Keratinocyte (primary cell): Measurements from ENCODE around the gene CNOT6. TPM values are rescaled to one million over a fixed set of nuclear protein-coding genes. Genes with fewer than 3 reads are reported as not detected.
"Not testable (repeated sequence)": the region's sequence is repeated elsewhere in the genome, so short reads cannot be mapped to it uniquely, and the experiment has no call there.

Experiments used
- DNase-seq: peaks from one replicate; pipeline ENCODE4 v3.0.0-alpha.2; 2011; ENCODE audit warnings: low read depth, missing footprints, low spot score
- FAIRE-seq: peaks from 2 replicates; lab custom pipeline; 2011; peaks lifted over from hg19 to GRCh38; lab: Jason Lieb, UNC
- H2AFZ ChIP-seq: 2 replicates; pipeline ENCODE4 v1.6.0; 2012; ENCODE audit warnings: low read length, control low read depth, inconsistent platforms; ENCODE audit not compliant: control insufficient read depth
- H3K27ac ChIP-seq: 2 replicates; pipeline ENCODE4 v1.5.1; 2011; ENCODE audit warnings: low read length; ENCODE audit not compliant: control insufficient read depth, insufficient read depth
- H3K27me3 ChIP-seq: 3 replicates; pipeline ENCODE4 v1.6.0; 2011; ENCODE audit warnings: low read length; ENCODE audit not compliant: control insufficient read depth, insufficient read depth; ENCODE audit errors: extremely low read depth
- H3K36me3 ChIP-seq, 2 experiments: 2 replicates in 1 of 2; 3 replicates in 1 of 2; pipeline ENCODE4 v1.5.1; 2011; ENCODE audit warnings: low read length in 2 of 2, mild to moderate bottlenecking in 1 of 2; ENCODE audit not compliant: control insufficient read depth in 2 of 2, insufficient read depth in 2 of 2; ENCODE audit errors: extremely low read depth in 1 of 2
- H3K4me1 ChIP-seq: 3 replicates; pipeline ENCODE4 v1.5.1; 2011; ENCODE audit warnings: low read length; ENCODE audit not compliant: control insufficient read depth, insufficient read depth; ENCODE audit errors: extremely low read depth
- H3K4me2 ChIP-seq: 3 replicates; pipeline ENCODE4 v1.6.0; 2011; ENCODE audit warnings: low read depth, low read length; ENCODE audit not compliant: control insufficient read depth, insufficient read depth; ENCODE audit errors: extremely low read depth
- H3K4me3 ChIP-seq, 3 experiments: fragments of 200-600 bp in 1 of 3; sonication (generic) in 1 of 3; 2 replicates in 2 of 3; 3 replicates in 1 of 3; pipeline ENCODE4 v1.5.1; 2011 to 2016; ENCODE audit warnings: low read length in 3 of 3, mild to moderate bottlenecking in 3 of 3, control low read depth in 2 of 3, inconsistent platforms in 1 of 3, low read depth in 1 of 3, mixed read lengths in 1 of 3, mixed run types in 1 of 3, moderate library complexity in 1 of 3; ENCODE audit not compliant: control insufficient read depth in 2 of 3, insufficient read depth in 2 of 3; ENCODE audit errors: extremely low read depth in 1 of 3
- H3K79me2 ChIP-seq: 2 replicates; pipeline ENCODE4 v1.6.0; 2012; ENCODE audit warnings: low read length; ENCODE audit not compliant: control insufficient read depth, insufficient read depth
- H3K9ac ChIP-seq: 3 replicates; pipeline ENCODE4 v1.6.0; 2011; ENCODE audit warnings: low read length; ENCODE audit not compliant: control insufficient read depth, insufficient read depth; ENCODE audit errors: extremely low read depth
- H3K9me1 ChIP-seq: 3 replicates; pipeline ENCODE4 v1.6.0; 2011; ENCODE audit warnings: low read length; ENCODE audit not compliant: control insufficient read depth, insufficient read depth; ENCODE audit errors: extremely low read depth
- H3K9me3 ChIP-seq: 2 replicates; pipeline ENCODE4 v1.5.1; 2012; ENCODE audit warnings: low read depth, low read length; ENCODE audit not compliant: control insufficient read depth
- H4K20me1 ChIP-seq: 3 replicates; pipeline ENCODE4 v1.6.0; 2011; ENCODE audit warnings: low read length; ENCODE audit not compliant: control insufficient read depth, insufficient read depth; ENCODE audit errors: extremely low read depth
- EZH2 ChIP-seq: IDR thresholded peaks from one replicate; pipeline ENCODE4 v1.6.1; 2012; ENCODE audit warnings: inconsistent platforms, mild to moderate bottlenecking, low read length, moderate library complexity
- dilution Hi-C: fragments of 300-500 bp; cut with MboI; formaldehyde crosslinking; loops from one replicate; pipeline ENCODE4 v1.7.0; 2020; ENCODE audit warnings: low sequenced_read_pairs; ENCODE audit not compliant: extremely low pct_ligation_motif_present
- polyA plus RNA-seq, 5 experiments: library from polyadenylated mRNA; depleted of rRNA in 3 of 5; stranded (reverse) in 3 of 5; stranded (forward) in 1 of 5; unstranded in 1 of 5; fragments of >200 nt; gene quantifications; 1 replicate in 1 of 5; 2 replicates in 3 of 5; 3 replicates in 1 of 5; pipeline versions ENCODE4 v1.2.1 to v1.2.3, GENCODE V29; 2011 to 2012; ENCODE audit warnings: missing spikeins in 2 of 5, low read depth in 1 of 5, low replicate concordance in 1 of 5
- TF ChIP-seq, protein P1 (sequence below), 3 experiments: IDR thresholded peaks in 1 of 3; conservative IDR thresholded peaks in 1 of 3; optimal IDR thresholded peaks in 1 of 3; 2 replicates in 2 of 3; 3 replicates in 1 of 3; pipeline versions ENCODE3 to v1.5.1; 2011; ENCODE audit warnings: low read length in 3 of 3, mild to moderate bottlenecking in 3 of 3, moderate library complexity in 2 of 3, control low read depth in 1 of 3, inconsistent platforms in 1 of 3; ENCODE audit not compliant: insufficient read depth in 2 of 3; ENCODE audit errors: extremely low read depth in 1 of 3

The CNOT6 gene
- polyA plus RNA-seq, 1 donor (not counting 4 experiments of a cell fraction or from before 2014, with no cell fraction given) = 29.7 TPM

GRCh38 chr5:180497865-180498264 lies 3.7 kb downstream of the CNOT6 start:
- FAIRE-seq, H3K4me2 ChIP-seq, H3K9ac ChIP-seq, DNase-seq, H4K20me1 ChIP-seq, dilution Hi-C loops, H3K9me3 ChIP-seq, H3K9me1 ChIP-seq, H2AFZ ChIP-seq, H3K27ac ChIP-seq, H3K27me3 ChIP-seq, H3K36me3 ChIP-seq, H3K4me3 ChIP-seq: not testable (repeated sequence)
- Histone ChIP-seq H3K79me2 (peaks cover 82% of the 10 kb centered on the region), H3K4me1 (peaks cover 25% of the 10 kb centered on the region)

DNA sequence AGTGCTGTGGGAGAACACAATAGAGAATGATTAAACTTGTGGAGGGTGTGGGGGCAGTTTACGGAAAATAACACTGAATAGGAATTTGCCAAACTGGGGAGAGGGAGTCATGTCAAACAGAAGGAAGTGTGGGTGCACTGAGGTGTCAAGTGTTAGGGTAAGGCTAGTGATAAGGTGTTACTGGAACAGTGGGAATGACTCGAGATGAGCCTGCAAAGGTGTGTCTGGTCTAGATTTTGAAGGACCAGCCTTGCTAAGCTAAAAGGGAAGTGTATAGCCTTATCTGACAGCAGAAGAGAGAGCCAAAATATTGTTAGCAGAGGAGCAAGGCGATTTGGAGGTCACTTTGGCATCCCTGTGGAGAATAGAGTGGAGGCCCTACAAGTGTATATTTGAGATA lies 4.2 kb downstream of the CNOT6 start:
- dilution Hi-C loops = no loop called here
- TF ChIP-seq, protein P1, sequence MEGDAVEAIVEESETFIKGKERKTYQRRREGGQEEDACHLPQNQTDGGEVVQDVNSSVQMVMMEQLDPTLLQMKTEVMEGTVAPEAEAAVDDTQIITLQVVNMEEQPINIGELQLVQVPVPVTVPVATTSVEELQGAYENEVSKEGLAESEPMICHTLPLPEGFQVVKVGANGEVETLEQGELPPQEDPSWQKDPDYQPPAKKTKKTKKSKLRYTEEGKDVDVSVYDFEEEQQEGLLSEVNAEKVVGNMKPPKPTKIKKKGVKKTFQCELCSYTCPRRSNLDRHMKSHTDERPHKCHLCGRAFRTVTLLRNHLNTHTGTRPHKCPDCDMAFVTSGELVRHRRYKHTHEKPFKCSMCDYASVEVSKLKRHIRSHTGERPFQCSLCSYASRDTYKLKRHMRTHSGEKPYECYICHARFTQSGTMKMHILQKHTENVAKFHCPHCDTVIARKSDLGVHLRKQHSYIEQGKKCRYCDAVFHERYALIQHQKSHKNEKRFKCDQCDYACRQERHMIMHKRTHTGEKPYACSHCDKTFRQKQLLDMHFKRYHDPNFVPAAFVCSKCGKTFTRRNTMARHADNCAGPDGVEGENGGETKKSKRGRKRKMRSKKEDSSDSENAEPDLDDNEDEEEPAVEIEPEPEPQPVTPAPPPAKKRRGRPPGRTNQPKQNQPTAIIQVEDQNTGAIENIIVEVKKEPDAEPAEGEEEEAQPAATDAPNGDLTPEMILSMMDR (optimal IDR thresholded peaks at IDR 0.05 in 1 of 3, IDR thresholded peaks at IDR 0.05 in 1 of 3, conservative IDR thresholded peaks at IDR 0.05 in 1 of 3; ENCODE audit: extremely low read depth in 1 of 3, insufficient read depth in 2 of 3, low read length in 3 of 3) = no peak
- no peak for TF ChIP-seq EZH2
- peaks cover 1 to 4% of the 10 kb centered on the region in 2 experiments for H3K36me3 ChIP-seq
- no peaks in the 10 kb centered on the region for H4K20me1 ChIP-seq
- no peaks in the 10 kb centered on the region for H3K27me3 ChIP-seq
- H2AFZ ChIP-seq = no peak overlapping the region
- peaks cover 25% of the 10 kb centered on the region for H3K4me1 ChIP-seq
- no peak overlapping the region for H3K4me2 ChIP-seq
- H3K9me3 ChIP-seq = no peaks in the 10 kb centered on the region
- H3K79me2 ChIP-seq = peaks cover 87% of the 10 kb centered on the region
- no peak overlapping the region for H3K9ac ChIP-seq
- FAIRE-seq (no peak), DNase-seq (no peak)
- H3K27ac ChIP-seq = no peak overlapping the region
- H3K9me1 ChIP-seq = peaks cover 3% of the 10 kb centered on the region
- no peak overlapping the region for H3K4me3 ChIP-seq

GRCh38 chr5:180499684-180500083 lies 5.5 kb downstream of the CNOT6 start:
- Histone ChIP-seq H3K27me3 (no peaks in the 10 kb centered on the region), H3K27ac (no peak overlapping the region), H3K79me2 (peaks cover 96% of the 10 kb centered on the region), H3K36me3 (peaks cover 1 to 4% of the 10 kb centered on the region in 2 experiments), H3K4me1 (peaks cover 25% of the 10 kb centered on the region), H3K9me1 (peaks cover 3% of the 10 kb centered on the region), H4K20me1 (no peaks in the 10 kb centered on the region), H3K4me2 (no peak overlapping the region), H3K4me3 (no peak overlapping the region), H3K9me3 (no peaks in the 10 kb centered on the region), H3K9ac (no peak overlapping the region), H2AFZ (no peak overlapping the region)
- DNase-seq = no peak
- FAIRE-seq = no peak
- TF ChIP-seq, protein P1 (optimal IDR thresholded peaks at IDR 0.05 in 1 of 3, IDR thresholded peaks at IDR 0.05 in 1 of 3, conservative IDR thresholded peaks at IDR 0.05 in 1 of 3; ENCODE audit: extremely low read depth in 1 of 3, insufficient read depth in 2 of 3, low read length in 3 of 3) = no peak
- no peak for TF ChIP-seq EZH2
- dilution Hi-C loops = no loop called here

- H3K36me3 ChIP-seq, H3K27ac ChIP-seq, DNase-seq, dilution Hi-C loops, H4K20me1 ChIP-seq, FAIRE-seq, H3K4me2 ChIP-seq, H3K9me1 ChIP-seq, H3K9me3 ChIP-seq, H3K27me3 ChIP-seq, H2AFZ ChIP-seq, H3K4me3 ChIP-seq, H3K9ac ChIP-seq: not testable (repeated sequence)
- Histone ChIP-seq H3K79me2 (peaks cover 95% of the 10 kb centered on the region), H3K4me1 (peaks cover 25% of the 10 kb centered on the region)
Measured at GRCh38 chr5:180500300-180500699, 6.1 kb downstream of the CNOT6 start.
